A549 (cell line): ENCODE data around the gene NELFCD. TPM values are rescaled to one million over a fixed set of nuclear protein-coding genes. Genes with fewer than 3 reads are reported as not detected.

ENCODE experiments used
- ATAC-seq, 2 experiments: fragments of 200-7000 bp in 1 of 2; fragments of >200 bp in 1 of 2; cut with Nextera tagmentation in 1 of 2; cut with Tn5 transposase in 1 of 2; 3 replicates each; pipeline versions ENCODE4 v1.8.0 to v1.9.1; 2018 to 2020; ENCODE audit warnings: mild to moderate bottlenecking in 1 of 2, moderate library complexity in 1 of 2
- CTCF ChIA-PET: fragments of 300-600 bp; sonication (Branson Sonifier 250); formaldehyde crosslinking; extraction: SDS; loops from one replicate; lab custom pipeline; 2021; ENCODE audit warnings: antibody characterized with exemption, inconsistent platforms; lab: Yijun Ruan, JAX
- POLR2A ChIA-PET: fragments of 350-600 bp; formaldehyde crosslinking; extraction: SDS; loops from one replicate; lab custom pipeline; 2021; ENCODE audit warnings: antibody characterized with exemption, inconsistent platforms; lab: Yijun Ruan, JAX
- DNase-seq, 2 experiments: peaks; one replicate each; pipeline versions ENCODE4 v3.0.0 to v3.0.0-alpha.2; 2011 to 2016; ENCODE audit warnings: low read depth in 1 of 2, low spot score in 1 of 2
- FAIRE-seq: peaks from 2 replicates; lab custom pipeline; 2011; peaks lifted over from hg19 to GRCh38; lab: Jason Lieb, UNC
- H3K27ac ChIP-seq, 2 experiments: fragments of >200 bp; sonication (Bioruptor Twin); formaldehyde crosslinking; 3 replicates each; pipeline ENCODE4 v1.5.1; 2016 to 2017
- H3K4me1 ChIP-seq: fragments of >200 bp; sonication (Bioruptor Twin); formaldehyde crosslinking; 3 replicates; pipeline ENCODE4 v1.6.1; 2016
- H3K4me2 ChIP-seq: fragments of >200 bp; sonication (Bioruptor Twin); formaldehyde crosslinking; 3 replicates; pipeline ENCODE4 v1.6.1; 2016
- H3K4me3 ChIP-seq: fragments of >200 bp; sonication (Bioruptor Twin); formaldehyde crosslinking; 3 replicates; pipeline ENCODE4 v1.5.1; 2016
- H3K9me3 ChIP-seq: fragments of >200 bp; sonication (Bioruptor Twin); formaldehyde crosslinking; 3 replicates; pipeline ENCODE4 v1.6.1; 2016
- CEBPB ChIP-seq, 2 experiments: fragments of >200 bp in 1 of 2; sonication (Bioruptor Twin) in 1 of 2; formaldehyde crosslinking in 1 of 2; IDR thresholded peaks; 2 replicates each; pipeline ENCODE4 v1.6.1; 2012 to 2016
- CHD4 ChIP-seq: fragments of 200-600 bp; sonication (generic); IDR thresholded peaks from 2 replicates; pipeline ENCODE4 v1.6.1; 2016; ENCODE audit warnings: antibody characterized with exemption, mild to moderate bottlenecking, borderline replicate concordance
- ELK1 ChIP-seq: fragments of 150-350 bp; IDR thresholded peaks from 2 replicates; pipeline ENCODE4 v1.6.1; 2014; ENCODE audit warnings: low read depth, mild to moderate bottlenecking, low read length
- HES2 ChIP-seq: fragments of >200 bp; sonication (Bioruptor Twin); formaldehyde crosslinking; IDR thresholded peaks from 2 replicates; pipeline ENCODE4 v1.6.1; 2016
- HOXA7 ChIP-seq: fragments of 250-450 bp; sonication (Bioruptor Pico); IDR thresholded peaks from 2 replicates; pipeline ENCODE4 v1.5.0; 2020; ENCODE audit warnings: mild to moderate bottlenecking, moderate library complexity
- JUN ChIP-seq, 2 experiments: fragments of >200 bp; sonication (Bioruptor Twin); formaldehyde crosslinking; IDR thresholded peaks; 2 replicates in 1 of 2; 3 replicates in 1 of 2; pipeline ENCODE4 v1.6.1; 2016 to 2017
- JUNB ChIP-seq: fragments of >200 bp; sonication (Bioruptor Twin); formaldehyde crosslinking; IDR thresholded peaks from 2 replicates; pipeline ENCODE4 v1.6.1; 2016
- KDM1A ChIP-seq: fragments of 200-600 bp; sonication (generic); IDR thresholded peaks from 2 replicates; pipeline ENCODE4 v1.6.1; 2016; ENCODE audit warnings: low read depth, mild to moderate bottlenecking
- KDM5A ChIP-seq: fragments of 200-600 bp; sonication (generic); IDR thresholded peaks from 2 replicates; pipeline ENCODE4 v1.6.1; 2016; ENCODE audit warnings: antibody characterized with exemption, mild to moderate bottlenecking
- MAX ChIP-seq: IDR thresholded peaks from 2 replicates; pipeline ENCODE4 v1.6.1; 2012
- MAZ ChIP-seq: fragments of 150-350 bp; IDR thresholded peaks from 2 replicates; pipeline ENCODE4 v1.6.1; 2014; ENCODE audit warnings: antibody characterized with exemption, low read depth, low read length, borderline replicate concordance
- NFE2L2 ChIP-seq: fragments of 150-350 bp; conservative IDR thresholded peaks from 2 replicates; pipeline ENCODE4 v1.6.1; 2014; ENCODE audit warnings: low read length
- PBX3 ChIP-seq: IDR thresholded peaks from 2 replicates; pipeline ENCODE4 v1.6.1; 2012
- RAD21 ChIP-seq, 2 experiments: fragments of >200 bp in 1 of 2; sonication (Bioruptor Twin) in 1 of 2; formaldehyde crosslinking in 1 of 2; IDR thresholded peaks in 1 of 2; conservative IDR thresholded peaks in 1 of 2; 2 replicates in 1 of 2; 3 replicates in 1 of 2; pipeline ENCODE4 v1.6.1; 2012 to 2018; ENCODE audit warnings: inconsistent platforms in 1 of 2
- REST ChIP-seq: fragments of 200-600 bp; sonication (generic); IDR thresholded peaks from 2 replicates; pipeline ENCODE4 v1.6.1; 2016; ENCODE audit warnings: antibody characterized with exemption, mild to moderate bottlenecking, moderate library complexity
- SREBF2 ChIP-seq: fragments of 450-650 bp; IDR thresholded peaks from 2 replicates; pipeline ENCODE4 v1.6.1; 2014; ENCODE audit warnings: mild to moderate bottlenecking, moderate library complexity
- TP53 ChIP-seq: fragments of 250-450 bp; sonication (Bioruptor Pico); IDR thresholded peaks from 2 replicates; pipeline ENCODE4 v1.5.0; 2021; ENCODE audit warnings: mild to moderate bottlenecking, moderate library complexity
- ZC3H11A ChIP-seq: fragments of 450-650 bp; IDR thresholded peaks from 2 replicates; pipeline ENCODE4 v1.6.1; 2014; ENCODE audit warnings: antibody characterized with exemption, mild to moderate bottlenecking
- ZSCAN20 ChIP-seq: fragments of 250-450 bp; sonication (Bioruptor Pico); IDR thresholded peaks from 2 replicates; pipeline ENCODE4 v1.8.0; 2022; ENCODE audit warnings: mild to moderate bottlenecking, moderate library complexity
- WGBS: methylation state at CpG from one replicate; pipeline ENCODE4 v1.1.6; 2017; ENCODE audit errors: missing lambda C conversion rate; 5-methylcytosine and 5-hydroxymethylcytosine counted together
- polyA plus RNA-seq, 4 experiments: library from polyadenylated mRNA; depleted of rRNA in 3 of 4; stranded (reverse); fragments of >200 nt; fragmentation: RNase III in 1 of 4; extraction: RNeasy Plus Mini Kit Qiagen cat#74134 plus additional on column Dnase treatment in 1 of 4; gene quantifications; 2 replicates in 3 of 4; 3 replicates in 1 of 4; pipeline ENCODE4 v1.2.3, GENCODE V29; 2011 to 2017

Gene NELFCD
- polyA plus RNA-seq, 2 of the 4 experiments (the other 2 are of a cell fraction): 58.8 to 74.0 TPM

GRCh38 chr20:59015411-59015810, 34.4 kb downstream of the NELFCD start:
- POLR2A ChIA-PET: no interaction called here
- CTCF ChIA-PET: interaction anchor here (0.9 to 1.4 kb wide), 2 partner anchors 9 to 72 kb away, joined by 3 read pairs; no protein-coding TSS in a partner anchor
- FAIRE-seq: no peak

GRCh38 chr20:59015812-59016711, 35.0 kb downstream of the NELFCD start:
- no peak for ATAC-seq
- DNase-seq: no peak
- POLR2A ChIA-PET: no interaction called here
- FAIRE-seq: no peak
- CTCF ChIA-PET: interaction anchor here (0.9 to 1.4 kb wide), 2 partner anchors 8 to 72 kb away, joined by 3 read pairs; no protein-coding TSS in a partner anchor
- Histone ChIP-seq H3K4me2 (no peak overlapping the region), H3K4me3 (no peak overlapping the region), H3K27ac (no peak overlapping the region), H3K9me3 (no peaks in the 10 kb centered on the region)
- WGBS: 81% methylated on average over 16 of the region's 16 CpGs
- no peak for TF ChIP-seq CHD4
- no peak for TF ChIP-seq JUN (IDR thresholded peaks at IDR 0.05)
- TF ChIP-seq ELK1: no peak
- no peak for TF ChIP-seq KDM1A
- no peak for TF ChIP-seq HES2
- no peak for TF ChIP-seq ZSCAN20 (CRISPR knock-in tag)
- TF ChIP-seq CEBPB (IDR thresholded peaks at IDR 0.05): no peak
- no peak for TF ChIP-seq NFE2L2
- TF ChIP-seq, all 56 proteins: peak for 0
- H3K4me1 ChIP-seq: no peaks in the 10 kb centered on the region

More at GRCh38 chr20:59015411-59015810, 34.4 kb downstream of the NELFCD start:
- DNase-seq: no peak
- TF ChIP-seq KDM5A: no peak
- TF ChIP-seq MAZ: no peak
- no peak for TF ChIP-seq SREBF2
- TF ChIP-seq TP53 (CRISPR knock-in tag): no peak
- no peak for TF ChIP-seq RAD21 (conservative IDR thresholded peaks at IDR 0.05 in 1 of 2, IDR thresholded peaks at IDR 0.05 in 1 of 2)
- TF ChIP-seq ELK1: no peak
- TF ChIP-seq HOXA7: no peak
- TF ChIP-seq PBX3: no peak
- TF ChIP-seq JUNB: no peak
- TF ChIP-seq NFE2L2: no peak
- no peak for TF ChIP-seq KDM1A
- no peak for TF ChIP-seq ZC3H11A
- TF ChIP-seq REST: no peak
- no peak for TF ChIP-seq MAX
- Histone ChIP-seq H3K9me3 (no peaks in the 10 kb centered on the region), H3K27ac (no peak overlapping the region), H3K4me1 (no peaks in the 10 kb centered on the region), H3K4me3 (no peak overlapping the region), H3K4me2 (no peak overlapping the region)
- WGBS: 87% methylated on average over 14 of the region's 16 CpGs
- no peak for ATAC-seq
